WTC11 (cell line): ENCODE data around the gene RCAN3.
"Not testable (repeated sequence)": the region's sequence is repeated elsewhere in the genome, so short reads cannot be mapped to it uniquely, and the experiment has no call there.

ENCODE experiments used
- NR3C1 ChIP-seq: sonication (generic); formaldehyde crosslinking; conservative IDR thresholded peaks from 2 replicates; pipeline ENCODE4 v1.8.1; 2023; ENCODE audit warnings: low read depth, mild to moderate bottlenecking, missing genetic modification reagents
- TF ChIP-seq, protein P1 (sequence below): fragments of 200-600 bp; IDR thresholded peaks from 2 replicates; pipeline ENCODE4 v1.8.0; 2022; ENCODE audit warnings: antibody characterized with exemption

DNA sequence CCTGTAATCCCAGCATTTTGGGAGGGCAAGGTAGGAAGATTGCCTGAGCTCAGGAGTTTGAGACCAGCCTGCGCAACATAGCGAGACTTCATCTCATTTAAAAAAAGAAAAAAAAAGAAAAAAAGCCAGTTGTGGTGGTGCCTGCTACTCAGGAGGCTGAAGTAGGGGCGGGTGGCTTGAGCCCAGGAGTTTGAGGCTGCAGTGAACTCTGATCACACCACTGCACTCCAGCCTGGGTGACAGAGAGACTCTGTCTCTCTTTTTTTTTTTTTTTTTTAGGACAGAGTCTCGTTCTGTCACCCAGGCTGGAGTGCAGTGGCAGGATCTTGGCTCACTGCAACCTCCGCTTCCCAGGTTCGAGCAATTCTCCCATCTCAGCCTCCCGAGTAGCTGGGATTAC lies 26.7 kb downstream of the RCAN3 start:
- not testable (repeated sequence) for TF ChIP-seq NR3C1 (CRISPR knock-in tag)
- TF ChIP-seq, protein P1, sequence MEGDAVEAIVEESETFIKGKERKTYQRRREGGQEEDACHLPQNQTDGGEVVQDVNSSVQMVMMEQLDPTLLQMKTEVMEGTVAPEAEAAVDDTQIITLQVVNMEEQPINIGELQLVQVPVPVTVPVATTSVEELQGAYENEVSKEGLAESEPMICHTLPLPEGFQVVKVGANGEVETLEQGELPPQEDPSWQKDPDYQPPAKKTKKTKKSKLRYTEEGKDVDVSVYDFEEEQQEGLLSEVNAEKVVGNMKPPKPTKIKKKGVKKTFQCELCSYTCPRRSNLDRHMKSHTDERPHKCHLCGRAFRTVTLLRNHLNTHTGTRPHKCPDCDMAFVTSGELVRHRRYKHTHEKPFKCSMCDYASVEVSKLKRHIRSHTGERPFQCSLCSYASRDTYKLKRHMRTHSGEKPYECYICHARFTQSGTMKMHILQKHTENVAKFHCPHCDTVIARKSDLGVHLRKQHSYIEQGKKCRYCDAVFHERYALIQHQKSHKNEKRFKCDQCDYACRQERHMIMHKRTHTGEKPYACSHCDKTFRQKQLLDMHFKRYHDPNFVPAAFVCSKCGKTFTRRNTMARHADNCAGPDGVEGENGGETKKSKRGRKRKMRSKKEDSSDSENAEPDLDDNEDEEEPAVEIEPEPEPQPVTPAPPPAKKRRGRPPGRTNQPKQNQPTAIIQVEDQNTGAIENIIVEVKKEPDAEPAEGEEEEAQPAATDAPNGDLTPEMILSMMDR: not testable (repeated sequence)
